GM19395 (cell line): ENCODE data around the gene ZNF500.

Experiments
- ATAC-seq: cut with Tn5 transposase; IDR thresholded peaks from one replicate; pipeline ENCODE4 v1.9.1; 2021; ENCODE audit warnings: mild to moderate bottlenecking, moderate library complexity; ENCODE audit not compliant: unreplicated experiment

The ZNF500 gene

DNA sequence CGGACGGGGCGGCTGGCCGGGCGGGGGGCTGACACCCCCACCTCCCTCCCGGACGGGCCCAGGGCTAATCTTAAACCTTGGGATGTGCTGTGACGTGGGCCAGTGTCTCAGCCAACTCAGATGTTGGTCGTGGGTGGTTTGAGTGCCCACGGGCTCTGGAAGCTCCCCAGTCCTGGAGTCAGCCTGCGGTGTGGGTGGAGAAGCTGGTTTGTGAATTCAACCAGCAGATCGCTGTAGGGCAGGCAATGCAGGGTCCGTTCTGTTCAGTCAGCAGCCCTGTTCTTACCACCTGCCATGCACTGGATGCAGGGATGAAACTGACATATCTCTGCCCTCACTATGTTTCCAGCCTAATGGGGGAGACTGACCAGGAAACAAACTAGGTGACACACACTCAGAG is 8.0 kb upstream of the ZNF500 start:
- no peak for ATAC-seq

DNA sequence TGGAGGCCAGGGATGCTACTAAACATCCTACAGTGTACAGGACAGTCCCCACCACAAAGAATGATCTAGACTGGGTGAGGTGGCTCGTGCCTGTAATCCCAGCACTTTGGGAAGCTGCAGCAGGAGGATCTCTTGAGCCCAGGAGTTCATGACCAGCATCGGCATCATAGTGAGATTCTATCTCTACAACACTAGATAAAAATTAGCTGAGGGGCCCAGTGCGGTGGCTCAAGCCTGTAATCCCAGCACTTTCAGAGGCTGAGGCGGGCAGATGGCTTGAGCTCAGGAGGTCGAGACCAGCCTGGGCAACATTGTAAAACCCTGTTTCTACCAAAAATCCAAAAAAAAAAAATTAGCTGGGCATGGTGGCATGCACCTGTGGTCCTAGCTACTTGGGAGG is 5.4 kb upstream of the ZNF500 start:
- ATAC-seq, result no peak

GRCh38 chr16:4771646-4772045 is 4.7 kb upstream of the ZNF500 start:
- ATAC-seq, result no peak

GRCh38 chr16:4769306-4769638 is 2.3 kb upstream of the ZNF500 start:
- ATAC-seq, result no peak

- ATAC-seq, result peak; percentile 64
Measured at GRCh38 chr16:4768549-4769305, 1.8 kb upstream of the ZNF500 start.

- peak; percentile 13 for ATAC-seq
Measured at GRCh38 chr16:4767872-4768548, 1.0 kb upstream of the ZNF500 start.

DNA sequence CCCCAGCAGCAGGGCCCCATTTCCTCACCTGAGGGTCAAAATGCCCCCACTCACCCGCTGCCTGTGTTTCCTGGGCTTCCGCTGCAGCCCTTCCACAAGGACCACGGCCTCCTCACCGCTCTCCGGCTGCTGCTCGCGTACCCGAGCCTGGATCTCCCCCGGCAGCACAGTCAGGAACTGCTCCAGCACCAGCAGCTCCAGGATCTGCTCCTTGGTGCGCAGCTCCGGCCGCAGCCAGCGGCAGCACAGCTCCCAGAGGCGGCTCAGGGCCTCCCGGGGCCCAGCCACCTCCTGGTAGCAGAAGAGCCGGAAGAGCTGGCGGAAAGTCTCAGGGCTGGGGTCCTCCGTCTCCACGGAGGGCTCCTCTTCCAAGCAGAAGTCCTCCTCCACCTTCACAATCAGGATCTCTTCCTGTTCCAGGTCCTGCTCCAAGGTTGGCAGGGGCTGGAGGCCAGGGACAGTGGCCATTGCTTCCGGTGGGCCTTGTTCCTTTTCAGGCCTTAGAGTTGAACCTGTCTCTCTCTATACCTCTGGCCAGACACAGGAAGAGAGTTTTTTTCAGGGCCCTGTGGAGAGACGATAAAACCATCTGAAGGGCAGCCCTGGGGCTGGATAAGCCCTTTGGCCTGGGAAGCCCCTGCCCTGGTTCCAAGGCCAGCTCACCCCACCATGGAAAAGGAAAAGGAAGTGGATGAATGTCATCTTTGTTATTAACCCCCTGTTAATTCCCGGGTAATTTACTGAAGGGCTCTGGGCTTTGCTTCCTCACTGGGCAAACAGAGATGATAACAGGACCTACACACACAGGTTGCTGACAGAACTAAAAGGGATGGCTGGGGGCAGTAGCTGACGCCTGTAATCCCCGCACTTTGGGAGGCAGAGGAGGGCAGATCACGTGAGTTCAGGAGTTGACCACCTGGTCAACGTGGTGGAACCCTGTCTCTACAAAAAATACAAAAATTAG is 1.2 kb downstream of the ZNF500 start:
- ATAC-seq, result no peak

DNA sequence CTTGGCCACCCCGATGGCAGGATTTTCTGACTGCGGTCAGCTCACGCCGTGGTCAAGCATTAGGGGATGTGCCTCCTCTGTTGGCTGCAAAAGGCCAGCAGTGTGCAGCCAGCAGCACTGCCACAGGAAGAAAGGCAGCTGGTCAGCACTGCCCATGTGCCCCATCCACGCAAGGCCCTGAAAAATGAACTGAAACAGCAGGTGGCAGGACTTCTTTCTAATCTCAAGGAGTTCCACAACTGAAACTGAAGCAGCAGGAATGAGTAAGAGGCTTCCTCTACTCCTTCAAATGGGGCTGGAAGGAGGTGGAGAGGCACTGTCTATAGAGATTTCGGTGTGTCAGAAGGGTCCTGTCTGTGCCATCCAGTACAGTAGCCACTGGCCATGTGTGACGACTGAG is 3.2 kb downstream of the ZNF500 start:
- ATAC-seq, result no peak

GRCh38 chr16:4762205-4762604 is 4.8 kb downstream of the ZNF500 start:
- no peak for ATAC-seq

- ATAC-seq, result no peak
Measured at GRCh38 chr16:4760221-4760910, 6.6 kb downstream of the ZNF500 start.

- no peak for ATAC-seq
Measured at GRCh38 chr16:4755687-4756086, 11.3 kb downstream of the ZNF500 start.

- no peak for ATAC-seq
Measured at GRCh38 chr16:4754865-4755264, 12.1 kb downstream of the ZNF500 start.

DNA sequence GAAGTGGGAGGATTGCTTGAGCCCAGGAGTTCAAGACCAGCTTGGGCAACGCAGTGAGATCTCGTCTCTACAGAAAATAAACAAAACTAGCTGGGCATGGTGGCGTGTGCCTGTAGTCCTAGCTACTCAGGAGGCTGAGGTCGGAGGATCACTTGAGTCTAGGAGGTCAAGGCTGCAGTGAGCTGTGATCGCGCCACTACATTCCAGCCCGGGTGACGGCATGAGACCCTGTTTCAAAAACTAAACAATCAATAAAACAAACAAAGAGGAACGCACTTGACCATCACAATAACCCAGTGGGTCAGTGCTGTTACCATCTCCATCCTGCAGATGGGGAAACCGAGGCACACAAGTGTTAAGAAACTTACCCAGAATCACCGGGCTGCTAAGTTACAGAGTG is 13.7 kb downstream of the ZNF500 start:
- ATAC-seq, result no peak

GRCh38 chr16:4752351-4753100 is 14.4 kb downstream of the ZNF500 start:
- ATAC-seq, result no peak

- no peak for ATAC-seq
Measured at GRCh38 chr16:4750896-4751295, 16.1 kb downstream of the ZNF500 start.

GRCh38 chr16:4749700-4750257 is 17.2 kb downstream of the ZNF500 start:
- peak; percentile 43 for ATAC-seq

GRCh38 chr16:4748682-4749411 is 18.1 kb downstream of the ZNF500 start:
- no peak for ATAC-seq

GRCh38 chr16:4747906-4748681 is 18.9 kb downstream of the ZNF500 start:
- no peak for ATAC-seq
